Astrocyte (in vitro differentiated cells and primary cell): ENCODE measurements around the gene ABCC8.

Experiments
- EZH2 ChIP-seq: IDR thresholded peaks from 2 replicates; pipeline ENCODE4 v1.6.1; 2012; ENCODE audit warnings: mild to moderate bottlenecking, low read length, inconsistent platforms; ENCODE audit not compliant: insufficient read depth
- TF ChIP-seq, protein P1 (sequence below): IDR thresholded peaks from 2 replicates; pipeline ENCODE4 v1.5.1; 2011; ENCODE audit warnings: low read depth, mild to moderate bottlenecking, inconsistent platforms, low read length, moderate library complexity; ENCODE audit not compliant: insufficient read depth

DNA sequence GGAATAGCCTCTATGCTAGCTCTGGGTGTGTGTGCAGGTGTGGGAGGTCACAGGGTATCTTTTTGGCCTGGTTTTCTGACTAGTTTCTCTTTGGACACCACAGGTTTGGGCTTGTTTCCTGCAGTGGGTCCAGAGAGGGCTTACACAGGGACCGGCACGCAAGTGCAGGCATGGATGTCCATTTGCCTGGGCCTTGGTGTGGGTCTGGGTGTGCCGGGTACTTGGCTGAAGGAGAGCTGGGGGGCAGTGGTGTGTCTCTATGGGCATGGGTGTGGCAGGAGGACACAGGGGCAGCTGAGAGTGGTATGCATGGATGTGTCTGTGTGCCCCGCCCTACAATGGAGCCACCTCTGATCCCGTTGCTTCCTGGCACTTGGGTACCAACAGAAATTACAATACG is 80.7 kb downstream of the ABCC8 start:
- TF ChIP-seq, protein P1, sequence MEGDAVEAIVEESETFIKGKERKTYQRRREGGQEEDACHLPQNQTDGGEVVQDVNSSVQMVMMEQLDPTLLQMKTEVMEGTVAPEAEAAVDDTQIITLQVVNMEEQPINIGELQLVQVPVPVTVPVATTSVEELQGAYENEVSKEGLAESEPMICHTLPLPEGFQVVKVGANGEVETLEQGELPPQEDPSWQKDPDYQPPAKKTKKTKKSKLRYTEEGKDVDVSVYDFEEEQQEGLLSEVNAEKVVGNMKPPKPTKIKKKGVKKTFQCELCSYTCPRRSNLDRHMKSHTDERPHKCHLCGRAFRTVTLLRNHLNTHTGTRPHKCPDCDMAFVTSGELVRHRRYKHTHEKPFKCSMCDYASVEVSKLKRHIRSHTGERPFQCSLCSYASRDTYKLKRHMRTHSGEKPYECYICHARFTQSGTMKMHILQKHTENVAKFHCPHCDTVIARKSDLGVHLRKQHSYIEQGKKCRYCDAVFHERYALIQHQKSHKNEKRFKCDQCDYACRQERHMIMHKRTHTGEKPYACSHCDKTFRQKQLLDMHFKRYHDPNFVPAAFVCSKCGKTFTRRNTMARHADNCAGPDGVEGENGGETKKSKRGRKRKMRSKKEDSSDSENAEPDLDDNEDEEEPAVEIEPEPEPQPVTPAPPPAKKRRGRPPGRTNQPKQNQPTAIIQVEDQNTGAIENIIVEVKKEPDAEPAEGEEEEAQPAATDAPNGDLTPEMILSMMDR, result no peak
- no peak for TF ChIP-seq EZH2
